T-helper 9 cell (primary cell): ENCODE measurements around the gene CTU2.

Experiments
- DNase-seq: peaks from one replicate; pipeline ENCODE4 v3.0.0-alpha.2; 2020

CTU2 gene

GRCh38 chr16:88764080-88764479 lies 57.8 kb downstream of the CTU2 start:
- DNase-seq = no peak

GRCh38 chr16:88764913-88765349 lies 58.6 kb downstream of the CTU2 start:
- no peak for DNase-seq
